ENCODE data around the gene GRM2.

Gene GRM2

GRCh38 chr3:51706021-51706485, 815 bp upstream of the GRM2 start:
- DNase-seq: no peak

- DNase-seq: no peak
These were observed 1.5 kb downstream of the GRM2 start for GRCh38 chr3:51708216-51708845.

GRCh38 chr3:51709004-51709420, 2.1 kb downstream of the GRM2 start:
- DNase-seq: no peak

DNA sequence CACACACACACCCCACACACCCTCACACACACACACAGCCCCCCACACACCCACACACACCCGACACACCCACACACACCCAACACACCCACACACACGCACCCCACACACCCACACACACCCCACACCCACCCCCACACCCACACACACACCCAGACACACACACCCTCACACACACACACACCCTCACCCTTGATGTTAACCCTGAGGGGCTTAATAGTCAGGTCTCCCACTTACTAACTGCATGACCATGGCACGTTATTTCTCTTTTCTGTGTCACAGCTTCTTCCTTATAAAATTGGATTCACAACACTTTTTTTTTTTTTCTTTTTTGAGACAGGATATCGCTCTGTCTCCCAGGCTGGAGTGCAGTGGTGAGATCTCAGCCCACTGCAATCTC, 2.8 kb downstream of the GRM2 start:
- DNase-seq: no peak

DNA sequence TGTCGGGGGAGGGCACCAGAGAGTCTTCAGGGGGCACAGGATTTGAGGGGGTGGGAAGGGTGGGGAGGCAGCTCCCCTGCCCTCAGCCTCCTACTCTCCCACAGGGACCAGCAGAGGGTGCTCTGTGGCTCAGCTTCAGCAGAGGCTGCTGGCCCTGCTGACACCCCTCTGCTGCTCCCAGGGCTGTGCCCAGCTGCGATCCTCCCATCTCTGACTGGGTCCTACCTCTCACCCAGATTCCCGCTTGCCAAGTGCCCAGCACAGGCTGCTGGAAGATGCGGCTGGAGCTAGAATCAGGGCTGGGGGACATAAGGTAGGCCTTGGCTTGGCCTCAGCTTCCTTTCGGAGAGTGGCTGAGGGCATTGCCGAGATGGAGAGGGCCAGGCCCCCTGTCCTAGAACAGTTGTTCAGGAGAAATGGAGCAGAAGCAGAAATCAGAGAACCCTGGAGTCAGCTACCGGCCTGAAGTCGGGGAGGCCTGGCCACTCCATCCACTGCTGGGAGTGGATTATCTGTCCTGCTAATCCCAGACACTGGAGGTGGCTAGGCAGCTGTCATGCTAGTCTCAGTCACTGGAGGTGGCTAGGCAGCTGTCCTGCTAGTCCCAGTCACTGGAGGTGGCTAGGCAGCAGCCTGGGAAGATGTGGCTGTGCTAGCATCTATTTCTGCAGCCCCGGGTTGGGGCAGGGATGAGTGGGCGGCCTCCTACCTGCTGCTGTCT, 3.9 kb downstream of the GRM2 start:
- no peak for DNase-seq

GRCh38 chr3:51711352-51712037, 4.6 kb downstream of the GRM2 start:
- DNase-seq: no peak

DNA sequence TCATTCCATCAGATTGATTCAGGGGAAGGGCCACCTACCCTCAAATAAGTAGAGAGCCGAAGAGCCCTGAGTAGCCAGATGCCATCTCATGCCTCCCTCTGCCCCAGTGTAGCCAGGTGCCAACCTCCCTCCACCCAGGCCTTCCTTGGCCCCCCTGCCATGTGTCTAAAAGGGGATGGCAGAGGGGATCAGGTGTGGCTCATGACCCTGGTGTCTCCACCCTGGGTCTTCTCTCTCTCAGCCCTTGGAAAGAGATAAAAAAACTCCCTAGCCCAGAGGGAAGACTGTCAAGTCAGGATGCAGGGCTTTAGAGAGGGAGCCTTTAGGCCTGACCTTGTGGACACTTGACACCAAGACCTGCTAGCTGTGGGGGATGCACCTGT, 5.2 kb downstream of the GRM2 start:
- no peak for DNase-seq

DNA sequence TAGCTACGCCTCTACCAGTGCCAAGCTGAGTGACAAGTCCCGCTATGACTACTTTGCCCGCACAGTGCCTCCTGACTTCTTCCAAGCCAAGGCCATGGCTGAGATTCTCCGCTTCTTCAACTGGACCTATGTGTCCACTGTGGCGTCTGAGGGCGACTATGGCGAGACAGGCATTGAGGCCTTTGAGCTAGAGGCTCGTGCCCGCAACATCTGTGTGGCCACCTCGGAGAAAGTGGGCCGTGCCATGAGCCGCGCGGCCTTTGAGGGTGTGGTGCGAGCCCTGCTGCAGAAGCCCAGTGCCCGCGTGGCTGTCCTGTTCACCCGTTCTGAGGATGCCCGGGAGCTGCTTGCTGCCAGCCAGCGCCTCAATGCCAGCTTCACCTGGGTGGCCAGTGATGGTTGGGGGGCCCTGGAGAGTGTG, 5.7 kb downstream of the GRM2 start:
- DNase-seq: no peak

DNA sequence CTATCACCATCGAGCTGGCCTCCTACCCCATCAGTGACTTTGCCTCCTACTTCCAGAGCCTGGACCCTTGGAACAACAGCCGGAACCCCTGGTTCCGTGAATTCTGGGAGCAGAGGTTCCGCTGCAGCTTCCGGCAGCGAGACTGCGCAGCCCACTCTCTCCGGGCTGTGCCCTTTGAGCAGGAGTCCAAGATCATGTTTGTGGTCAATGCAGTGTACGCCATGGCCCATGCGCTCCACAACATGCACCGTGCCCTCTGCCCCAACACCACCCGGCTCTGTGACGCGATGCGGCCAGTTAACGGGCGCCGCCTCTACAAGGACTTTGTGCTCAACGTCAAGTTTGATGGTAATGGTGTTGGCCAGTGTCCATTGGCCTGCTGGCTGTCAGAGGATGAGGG, 6.1 kb downstream of the GRM2 start:
- DNase-seq: no peak

- DNase-seq: no peak
These were observed 8.5 kb downstream of the GRM2 start for GRCh38 chr3:51715231-51715976.

DNA sequence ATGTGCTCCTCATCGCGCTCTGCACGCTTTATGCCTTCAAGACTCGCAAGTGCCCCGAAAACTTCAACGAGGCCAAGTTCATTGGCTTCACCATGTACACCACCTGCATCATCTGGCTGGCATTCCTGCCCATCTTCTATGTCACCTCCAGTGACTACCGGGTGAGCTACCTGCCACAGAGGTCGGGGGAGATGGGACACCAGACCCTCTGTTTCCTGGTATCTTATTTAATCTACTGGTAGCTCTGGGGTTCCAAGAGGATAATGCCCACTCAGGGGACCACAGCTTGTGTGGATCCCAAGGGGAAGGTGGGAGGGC, 9.1 kb downstream of the GRM2 start:
- no peak for DNase-seq

DNA sequence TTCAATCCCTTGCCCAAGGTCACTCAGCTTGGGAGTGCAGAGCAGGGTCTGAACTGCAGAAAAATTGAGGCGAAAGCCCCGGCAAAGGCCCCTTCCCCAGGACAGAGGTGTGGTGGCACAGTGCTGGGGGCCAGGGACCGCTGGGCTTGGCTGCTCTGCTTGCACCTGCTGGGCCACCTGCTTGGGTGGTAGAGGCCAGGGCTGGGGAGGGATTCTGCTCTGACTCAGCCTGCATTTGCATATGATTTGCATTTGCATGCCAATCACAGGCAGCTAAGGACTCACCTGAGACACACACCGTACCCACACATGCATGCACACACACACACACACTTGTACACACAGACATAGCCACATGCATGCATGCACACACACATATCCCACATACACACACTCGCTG, 9.9 kb downstream of the GRM2 start:
- no peak for DNase-seq

GRCh38 chr3:51717446-51717845, 10.6 kb downstream of the GRM2 start:
- DNase-seq: no peak

GRCh38 chr3:51717947-51718346, 11.1 kb downstream of the GRM2 start:
- no peak for DNase-seq

DNA sequence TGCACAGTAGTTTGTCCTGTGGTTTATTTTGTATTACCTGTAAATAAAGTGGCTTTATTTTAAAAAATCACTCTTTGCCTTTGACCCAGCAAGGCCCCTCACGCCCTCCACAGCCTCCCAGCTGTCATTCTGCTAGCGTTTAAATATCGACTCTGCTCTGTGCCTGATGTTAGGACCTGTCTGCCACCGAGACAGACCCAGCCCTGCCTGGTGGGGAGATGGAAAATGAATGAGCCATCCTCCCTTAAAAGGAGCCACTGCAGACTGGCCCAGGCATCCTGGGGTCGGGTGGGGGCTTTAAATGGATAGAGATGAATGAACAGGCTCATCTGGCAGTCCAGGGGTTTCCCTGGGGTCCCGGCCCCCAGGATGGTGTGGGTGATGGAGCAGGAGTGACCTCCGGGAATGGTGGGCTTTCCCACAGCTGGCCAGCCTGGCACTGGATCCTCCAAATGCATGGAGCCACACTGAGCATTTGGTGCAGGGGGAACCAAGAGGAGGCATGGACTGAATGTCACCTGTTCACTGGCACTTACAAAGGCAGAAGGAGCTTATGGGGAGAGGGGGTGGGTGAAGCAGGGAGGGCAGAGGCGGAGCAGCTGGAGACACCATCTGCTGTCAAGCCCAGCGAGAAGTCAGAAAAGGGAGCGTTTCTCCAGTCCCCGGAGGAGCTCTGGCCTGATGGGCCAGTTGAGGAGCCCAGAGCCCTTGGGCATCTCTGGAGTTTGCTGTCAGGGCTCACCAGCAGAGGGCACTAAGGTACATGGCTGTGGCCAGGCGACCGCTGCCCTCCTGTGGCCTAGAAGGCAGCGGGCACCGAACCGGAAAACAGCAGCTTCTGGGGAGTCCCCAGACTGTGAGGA, 11.9 kb downstream of the GRM2 start:
- peak; percentile 83 for DNase-seq

DNA sequence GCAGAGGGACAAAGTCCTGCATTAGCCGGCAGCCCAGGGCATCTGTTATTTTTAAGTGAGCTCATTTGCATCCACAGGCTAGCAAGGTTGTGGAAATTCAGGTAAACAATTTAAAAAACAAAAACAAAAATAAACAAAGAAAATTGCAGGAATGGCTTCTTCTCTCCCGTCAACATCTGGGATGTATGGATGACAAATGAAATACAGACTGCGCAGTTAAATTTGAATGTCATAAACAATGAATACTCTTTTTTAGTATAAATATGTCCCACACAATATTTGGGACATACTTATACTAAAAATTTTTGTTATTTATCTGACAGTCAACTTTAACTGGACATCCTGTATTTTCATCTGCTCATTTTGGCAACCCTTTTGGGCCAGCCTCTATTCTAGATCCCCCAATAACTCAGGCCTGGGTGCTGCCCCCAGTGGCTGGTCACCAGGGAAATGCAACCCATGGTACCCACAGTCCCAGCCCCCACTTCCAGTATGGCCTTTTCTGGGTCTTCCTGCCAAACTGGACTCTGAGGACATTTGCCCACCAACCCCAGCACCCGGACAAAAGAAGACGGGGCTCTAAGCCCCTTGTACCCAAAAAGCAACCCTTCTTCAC, 12.7 kb downstream of the GRM2 start:
- no peak for DNase-seq

GRCh38 chr3:51720292-51721061, 13.6 kb downstream of the GRM2 start:
- no peak for DNase-seq

GRCh38 chr3:51721062-51721745, 14.3 kb downstream of the GRM2 start:
- DNase-seq: no peak

DNA sequence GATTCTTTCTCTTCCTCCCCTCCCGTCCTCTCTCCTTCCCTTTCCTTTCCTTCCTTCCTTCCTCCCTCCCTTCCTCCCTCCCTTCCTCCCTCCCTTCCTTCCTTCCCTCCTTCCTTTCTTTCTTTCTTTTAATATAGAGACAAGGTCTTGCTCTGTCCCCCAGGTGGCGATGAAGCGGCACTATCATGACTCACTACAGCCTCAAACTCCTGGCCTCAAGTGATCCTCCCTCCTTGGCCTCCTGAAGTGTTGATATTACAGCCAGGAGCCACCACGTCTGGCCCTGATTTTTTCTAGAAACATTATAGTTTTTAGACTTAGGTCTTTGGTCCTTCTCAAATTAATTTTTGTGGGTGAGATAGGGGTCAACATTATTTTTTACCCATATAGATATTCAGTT, 15.5 kb downstream of the GRM2 start:
- peak; percentile 25 for DNase-seq

DNA sequence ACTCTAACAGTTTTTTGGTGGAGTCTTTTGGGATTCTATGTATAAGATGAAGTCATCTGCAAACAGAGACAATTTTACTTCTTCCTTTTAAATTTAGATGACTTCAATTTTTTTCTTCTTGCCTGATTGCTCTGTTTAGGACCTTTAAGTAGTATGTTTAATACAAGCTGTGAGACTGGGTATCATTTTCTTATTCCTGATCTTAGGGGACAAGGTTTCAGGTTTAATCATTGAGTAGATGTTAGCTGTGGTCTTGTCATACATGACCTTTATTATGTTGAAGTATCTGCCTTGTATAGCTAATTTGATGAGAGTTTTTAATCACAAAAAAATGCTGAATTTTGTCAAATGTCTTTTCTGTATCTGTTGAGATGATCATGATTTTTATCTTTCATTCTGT, 20.6 kb downstream of the GRM2 start:
- peak; percentile 53 for DNase-seq

Data from activated CD4-positive, alpha-beta T cell treated with anti-CD3 and anti-CD28 coated beads, Interleukin-10, Interleukin-2, amounts not matched to agents 100 ng/mL and 50 ng/mL, durations not matched to agents 16 hours and 8 hours (primary cell).